Keratinocyte (primary cell): ENCODE measurements around the gene NLRC5. TPM values are rescaled to one million over a fixed set of nuclear protein-coding genes. Genes with fewer than 3 reads are reported as not detected.

Source experiments
- DNase-seq: peaks from one replicate; pipeline ENCODE4 v3.0.0-alpha.2; 2011; ENCODE audit warnings: low read depth, missing footprints, low spot score
- FAIRE-seq: peaks from 2 replicates; lab custom pipeline; 2011; peaks lifted over from hg19 to GRCh38; lab: Jason Lieb, UNC
- H2AFZ ChIP-seq: 2 replicates; pipeline ENCODE4 v1.6.0; 2012; ENCODE audit warnings: low read length, control low read depth, inconsistent platforms; ENCODE audit not compliant: control insufficient read depth
- H3K27ac ChIP-seq: 2 replicates; pipeline ENCODE4 v1.5.1; 2011; ENCODE audit warnings: low read length; ENCODE audit not compliant: control insufficient read depth, insufficient read depth
- H3K27me3 ChIP-seq: 3 replicates; pipeline ENCODE4 v1.6.0; 2011; ENCODE audit warnings: low read length; ENCODE audit not compliant: control insufficient read depth, insufficient read depth; ENCODE audit errors: extremely low read depth
- H3K36me3 ChIP-seq, 2 experiments: 2 replicates in 1 of 2; 3 replicates in 1 of 2; pipeline ENCODE4 v1.5.1; 2011; ENCODE audit warnings: low read length in 2 of 2, mild to moderate bottlenecking in 1 of 2; ENCODE audit not compliant: control insufficient read depth in 2 of 2, insufficient read depth in 2 of 2; ENCODE audit errors: extremely low read depth in 1 of 2
- H3K4me1 ChIP-seq: 3 replicates; pipeline ENCODE4 v1.5.1; 2011; ENCODE audit warnings: low read length; ENCODE audit not compliant: control insufficient read depth, insufficient read depth; ENCODE audit errors: extremely low read depth
- H3K4me2 ChIP-seq: 3 replicates; pipeline ENCODE4 v1.6.0; 2011; ENCODE audit warnings: low read depth, low read length; ENCODE audit not compliant: control insufficient read depth, insufficient read depth; ENCODE audit errors: extremely low read depth
- H3K4me3 ChIP-seq, 3 experiments: fragments of 200-600 bp in 1 of 3; sonication (generic) in 1 of 3; 2 replicates in 2 of 3; 3 replicates in 1 of 3; pipeline ENCODE4 v1.5.1; 2011 to 2016; ENCODE audit warnings: low read length in 3 of 3, mild to moderate bottlenecking in 3 of 3, control low read depth in 2 of 3, inconsistent platforms in 1 of 3, low read depth in 1 of 3, mixed read lengths in 1 of 3, mixed run types in 1 of 3, moderate library complexity in 1 of 3; ENCODE audit not compliant: control insufficient read depth in 2 of 3, insufficient read depth in 2 of 3; ENCODE audit errors: extremely low read depth in 1 of 3
- H3K79me2 ChIP-seq: 2 replicates; pipeline ENCODE4 v1.6.0; 2012; ENCODE audit warnings: low read length; ENCODE audit not compliant: control insufficient read depth, insufficient read depth
- H3K9ac ChIP-seq: 3 replicates; pipeline ENCODE4 v1.6.0; 2011; ENCODE audit warnings: low read length; ENCODE audit not compliant: control insufficient read depth, insufficient read depth; ENCODE audit errors: extremely low read depth
- H3K9me1 ChIP-seq: 3 replicates; pipeline ENCODE4 v1.6.0; 2011; ENCODE audit warnings: low read length; ENCODE audit not compliant: control insufficient read depth, insufficient read depth; ENCODE audit errors: extremely low read depth
- H3K9me3 ChIP-seq: 2 replicates; pipeline ENCODE4 v1.5.1; 2012; ENCODE audit warnings: low read depth, low read length; ENCODE audit not compliant: control insufficient read depth
- H4K20me1 ChIP-seq: 3 replicates; pipeline ENCODE4 v1.6.0; 2011; ENCODE audit warnings: low read length; ENCODE audit not compliant: control insufficient read depth, insufficient read depth; ENCODE audit errors: extremely low read depth
- CTCF ChIP-seq, 3 experiments: IDR thresholded peaks in 1 of 3; conservative IDR thresholded peaks in 1 of 3; optimal IDR thresholded peaks in 1 of 3; 2 replicates in 2 of 3; 3 replicates in 1 of 3; pipeline versions ENCODE3 to v1.5.1; 2011; ENCODE audit warnings: low read length in 3 of 3, mild to moderate bottlenecking in 3 of 3, moderate library complexity in 2 of 3, control low read depth in 1 of 3, inconsistent platforms in 1 of 3; ENCODE audit not compliant: insufficient read depth in 2 of 3; ENCODE audit errors: extremely low read depth in 1 of 3
- EZH2 ChIP-seq: IDR thresholded peaks from one replicate; pipeline ENCODE4 v1.6.1; 2012; ENCODE audit warnings: inconsistent platforms, mild to moderate bottlenecking, low read length, moderate library complexity
- dilution Hi-C: fragments of 300-500 bp; cut with MboI; formaldehyde crosslinking; loops from one replicate; pipeline ENCODE4 v1.7.0; 2020; ENCODE audit warnings: low sequenced_read_pairs; ENCODE audit not compliant: extremely low pct_ligation_motif_present
- polyA plus RNA-seq, 5 experiments: library from polyadenylated mRNA; depleted of rRNA in 3 of 5; stranded (reverse) in 3 of 5; stranded (forward) in 1 of 5; unstranded in 1 of 5; fragments of >200 nt; gene quantifications; 1 replicate in 1 of 5; 2 replicates in 3 of 5; 3 replicates in 1 of 5; pipeline versions ENCODE4 v1.2.1 to v1.2.3, GENCODE V29; 2011 to 2012; ENCODE audit warnings: missing spikeins in 2 of 5, low read depth in 1 of 5, low replicate concordance in 1 of 5

Gene NLRC5
- polyA plus RNA-seq, 1 donor (not counting 4 experiments of a cell fraction or from before 2014, with no cell fraction given), result 7.8 TPM

DNA sequence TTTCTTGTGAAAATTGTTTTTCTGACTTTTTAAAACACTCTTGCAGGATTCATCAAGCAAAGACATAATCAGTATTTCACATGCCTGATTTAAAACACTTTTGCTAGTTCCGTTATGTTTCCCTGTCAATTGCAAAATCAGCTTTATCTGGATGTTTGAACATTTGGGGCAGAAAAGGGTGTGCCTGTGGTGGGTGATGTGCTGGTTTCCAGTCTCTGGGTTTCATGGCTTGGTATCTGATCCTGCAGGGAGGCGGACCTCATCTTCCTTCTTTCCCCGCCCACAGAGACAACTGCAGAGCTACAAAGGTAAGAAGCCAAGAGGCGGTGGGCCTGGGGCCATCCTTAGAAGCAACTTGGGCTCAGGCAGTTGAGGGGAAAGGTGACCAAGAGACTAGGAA is 41.8 kb downstream of the NLRC5 start:
- Histone ChIP-seq H3K4me3 (no peak overlapping the region), H3K27me3 (no peaks in the 10 kb centered on the region), H3K9ac (no peak overlapping the region), H3K36me3 (peaks cover 0 to 1% of the 10 kb centered on the region in 2 experiments), H2AFZ (no peak overlapping the region), H3K9me3 (no peaks in the 10 kb centered on the region), H3K4me2 (no peak overlapping the region), H4K20me1 (no peaks in the 10 kb centered on the region), H3K9me1 (no peaks in the 10 kb centered on the region), H3K27ac (no peak overlapping the region), H3K4me1 (peaks cover 24% of the 10 kb centered on the region), H3K79me2 (no peaks in the 10 kb centered on the region)
- FAIRE-seq (no peak), DNase-seq (no peak)
- dilution Hi-C loops, result no loop called here
- no peak for TF ChIP-seq CTCF (optimal IDR thresholded peaks at IDR 0.05 in 1 of 3, IDR thresholded peaks at IDR 0.05 in 1 of 3, conservative IDR thresholded peaks at IDR 0.05 in 1 of 3; ENCODE audit: extremely low read depth in 1 of 3, insufficient read depth in 2 of 3, low read length in 3 of 3)

DNA sequence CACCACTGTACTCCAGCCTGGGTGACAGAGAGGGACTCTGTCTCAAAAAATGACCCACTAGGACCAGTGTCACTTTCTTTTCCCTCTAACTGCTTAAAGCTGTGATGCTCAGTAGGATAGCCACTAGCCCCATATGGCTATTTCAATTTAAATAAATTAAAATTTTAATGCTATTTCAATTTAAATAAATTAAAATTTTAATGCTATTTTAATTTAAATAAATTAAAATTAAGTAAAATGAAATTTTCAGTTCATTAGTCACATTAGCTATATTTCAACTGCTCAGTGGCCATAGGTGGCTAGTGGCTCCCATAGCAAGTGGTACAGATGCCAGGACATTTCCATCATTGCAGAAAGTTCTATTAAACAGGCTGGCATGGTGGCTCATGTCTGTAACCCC is 43.0 kb downstream of the NLRC5 start:
- Histone ChIP-seq H3K27me3 (no peaks in the 10 kb centered on the region), H3K27ac (no peak overlapping the region), H3K4me2 (no peak overlapping the region), H3K4me3 (no peak overlapping the region), H3K9me1 (no peaks in the 10 kb centered on the region), H3K79me2 (no peaks in the 10 kb centered on the region), H3K9ac (no peak overlapping the region), H3K36me3 (peaks cover 0 to 1% of the 10 kb centered on the region in 2 experiments), H2AFZ (no peak overlapping the region), H3K4me1 (peaks cover 24% of the 10 kb centered on the region), H4K20me1 (no peaks in the 10 kb centered on the region), H3K9me3 (no peaks in the 10 kb centered on the region)
- no peak for TF ChIP-seq EZH2
- dilution Hi-C loops, result no loop called here
- FAIRE-seq (no peak), DNase-seq (no peak)

- Histone ChIP-seq H2AFZ (no peak overlapping the region), H3K4me3 (no peak overlapping the region), H3K9ac (no peak overlapping the region), H3K9me3 (no peaks in the 10 kb centered on the region), H3K36me3 (peaks cover 0 to 1% of the 10 kb centered on the region in 2 experiments), H3K27ac (no peak overlapping the region), H3K79me2 (no peaks in the 10 kb centered on the region), H3K9me1 (no peaks in the 10 kb centered on the region), H3K4me1 (peaks cover 19% of the 10 kb centered on the region), H3K4me2 (no peak overlapping the region), H3K27me3 (no peaks in the 10 kb centered on the region), H4K20me1 (no peaks in the 10 kb centered on the region)
- FAIRE-seq, result no peak
- dilution Hi-C loops, result no loop called here
- TF ChIP-seq EZH2 (no peak), CTCF (optimal IDR thresholded peaks at IDR 0.05 in 1 of 3, IDR thresholded peaks at IDR 0.05 in 1 of 3, conservative IDR thresholded peaks at IDR 0.05 in 1 of 3; ENCODE audit: extremely low read depth in 1 of 3, insufficient read depth in 2 of 3, low read length in 3 of 3) (no peak)
- no peak for DNase-seq
Measured at GRCh38 chr16:57032931-57033330, 43.6 kb downstream of the NLRC5 start.
